PC-9 (cell line): Measurements from ENCODE around the gene CCNC.

Experiments used
- CTCF ChIP-seq: fragments of 200-600 bp; sonication (generic); conservative IDR thresholded peaks from 2 replicates; pipeline ENCODE4 v1.6.1; 2017; ENCODE audit warnings: mixed run types, antibody characterized with exemption, mild to moderate bottlenecking, moderate library complexity
- EZH2 ChIP-seq: fragments of 200-600 bp; sonication (generic); IDR thresholded peaks from 2 replicates; pipeline ENCODE4 v1.8.0; 2017; ENCODE audit warnings: antibody characterized with exemption, low read depth

GRCh38 chr6:99608059-99608885 lies 39.8 kb upstream of the CCNC start:
- TF ChIP-seq CTCF = no peak
- TF ChIP-seq EZH2 = no peak
